Thyroid gland (tissue), 4 donors: ENCODE measurements around the gene RFC3.

Experiments
- POLR2A ChIP-seq, 2 donors: fragments of 450-650 bp; IDR thresholded peaks; one replicate each; pipeline ENCODE4 v1.6.1; 2017; ENCODE audit warnings: antibody characterized with exemption in 2 of 2, mild to moderate bottlenecking in 2 of 2, moderate library complexity in 1 of 2
- TF ChIP-seq, protein P1 (sequence below), 6 experiments: fragments of 200-600 bp in 3 of 6; fragments of 450-650 bp in 3 of 6; sonication (generic) in 3 of 6; IDR thresholded peaks; one replicate each; pipeline ENCODE4 v1.5.1; 2016 to 2019; ENCODE audit warnings: antibody characterized with exemption in 6 of 6, mild to moderate bottlenecking in 2 of 6, inconsistent platforms in 1 of 6, moderate library complexity in 1 of 6

DNA sequence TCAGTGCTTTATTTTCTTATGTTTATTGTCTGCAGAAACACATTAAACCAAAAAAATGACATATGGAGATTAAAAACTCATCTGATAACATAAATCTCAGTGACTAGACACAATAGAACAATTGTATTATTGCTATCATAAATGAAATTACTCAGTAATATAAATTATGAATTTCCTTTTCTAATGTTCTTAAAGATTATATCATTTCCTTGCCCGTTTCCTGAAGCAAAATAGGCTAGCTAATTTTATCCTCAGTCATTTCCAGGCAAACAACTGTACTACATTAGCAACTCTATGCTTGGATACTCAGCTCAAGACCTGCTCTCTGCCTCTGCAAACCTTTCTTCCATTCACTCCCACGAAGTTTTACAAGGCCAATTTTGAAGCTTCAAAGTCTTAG, 61.2 kb downstream of the RFC3 start:
- TF ChIP-seq, protein P1, sequence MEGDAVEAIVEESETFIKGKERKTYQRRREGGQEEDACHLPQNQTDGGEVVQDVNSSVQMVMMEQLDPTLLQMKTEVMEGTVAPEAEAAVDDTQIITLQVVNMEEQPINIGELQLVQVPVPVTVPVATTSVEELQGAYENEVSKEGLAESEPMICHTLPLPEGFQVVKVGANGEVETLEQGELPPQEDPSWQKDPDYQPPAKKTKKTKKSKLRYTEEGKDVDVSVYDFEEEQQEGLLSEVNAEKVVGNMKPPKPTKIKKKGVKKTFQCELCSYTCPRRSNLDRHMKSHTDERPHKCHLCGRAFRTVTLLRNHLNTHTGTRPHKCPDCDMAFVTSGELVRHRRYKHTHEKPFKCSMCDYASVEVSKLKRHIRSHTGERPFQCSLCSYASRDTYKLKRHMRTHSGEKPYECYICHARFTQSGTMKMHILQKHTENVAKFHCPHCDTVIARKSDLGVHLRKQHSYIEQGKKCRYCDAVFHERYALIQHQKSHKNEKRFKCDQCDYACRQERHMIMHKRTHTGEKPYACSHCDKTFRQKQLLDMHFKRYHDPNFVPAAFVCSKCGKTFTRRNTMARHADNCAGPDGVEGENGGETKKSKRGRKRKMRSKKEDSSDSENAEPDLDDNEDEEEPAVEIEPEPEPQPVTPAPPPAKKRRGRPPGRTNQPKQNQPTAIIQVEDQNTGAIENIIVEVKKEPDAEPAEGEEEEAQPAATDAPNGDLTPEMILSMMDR (IDR thresholded peaks at IDR 0.05) = no peak
- TF ChIP-seq POLR2A (IDR thresholded peaks at IDR 0.05) = no peak
